Ammon's horn (tissue), 1 donor: Measurements from ENCODE around the gene FETUB.
A peak's percentile ranks its signal among the peaks of the same experiment; 100 is the strongest.
"Not testable (repeated sequence)": the region's sequence is repeated elsewhere in the genome, so short reads cannot be mapped to it uniquely, and the experiment has no call there.

Source experiments
- DNase-seq: peaks from one replicate; pipeline ENCODE4 v3.0.0-alpha.2; 2016; ENCODE audit warnings: low spot score

FETUB gene

GRCh38 chr3:186613637-186614265 lies 26.4 kb upstream of the FETUB start:
- no peak for DNase-seq

GRCh38 chr3:186614266-186614596 lies 26.0 kb upstream of the FETUB start:
- DNase-seq: no peak

DNA sequence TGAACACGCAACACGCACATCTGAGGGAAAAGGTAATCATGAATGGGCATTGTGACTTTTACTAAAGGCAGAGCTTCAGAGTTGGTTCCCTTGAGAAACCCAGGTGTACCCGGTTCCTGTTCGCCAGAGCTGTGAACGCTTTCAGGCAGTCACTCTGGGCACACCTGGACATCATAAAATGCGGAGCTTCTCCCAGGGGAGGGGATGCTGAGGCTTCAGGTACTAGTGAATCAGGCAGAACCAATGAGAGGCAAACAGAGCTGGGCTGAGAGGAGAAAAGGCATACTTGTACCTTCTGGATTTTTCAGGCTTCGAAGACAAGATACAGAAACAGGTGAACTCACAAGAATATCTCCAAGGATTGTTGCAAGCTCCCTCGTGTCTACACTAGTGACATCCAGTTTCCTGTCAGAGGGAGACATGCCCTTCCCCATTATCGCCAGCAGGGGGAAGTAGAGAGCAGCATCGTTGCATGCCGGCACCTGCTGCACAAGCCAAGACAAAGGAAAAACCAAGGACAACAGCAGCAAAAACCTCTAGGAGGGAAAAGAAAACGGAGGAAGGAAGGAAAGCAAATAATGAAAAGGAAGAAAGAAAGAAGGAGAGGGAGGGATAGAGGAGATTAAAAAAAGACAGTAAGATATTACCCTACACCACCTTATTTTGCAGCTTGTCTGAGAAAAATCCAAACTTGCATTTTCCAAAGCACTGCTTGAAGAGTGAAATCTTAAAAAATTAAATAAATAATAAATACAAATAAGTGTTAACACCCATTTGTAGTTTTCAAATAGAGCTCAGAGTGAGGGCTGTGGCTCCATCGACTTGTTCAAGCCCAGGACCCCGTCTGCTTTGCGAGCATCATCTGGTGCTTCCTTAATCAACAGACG lies 25.4 kb upstream of the FETUB start:
- DNase-seq: peak; percentile 91

GRCh38 chr3:186616299-186616617 lies 23.9 kb upstream of the FETUB start:
- no peak for DNase-seq

DNA sequence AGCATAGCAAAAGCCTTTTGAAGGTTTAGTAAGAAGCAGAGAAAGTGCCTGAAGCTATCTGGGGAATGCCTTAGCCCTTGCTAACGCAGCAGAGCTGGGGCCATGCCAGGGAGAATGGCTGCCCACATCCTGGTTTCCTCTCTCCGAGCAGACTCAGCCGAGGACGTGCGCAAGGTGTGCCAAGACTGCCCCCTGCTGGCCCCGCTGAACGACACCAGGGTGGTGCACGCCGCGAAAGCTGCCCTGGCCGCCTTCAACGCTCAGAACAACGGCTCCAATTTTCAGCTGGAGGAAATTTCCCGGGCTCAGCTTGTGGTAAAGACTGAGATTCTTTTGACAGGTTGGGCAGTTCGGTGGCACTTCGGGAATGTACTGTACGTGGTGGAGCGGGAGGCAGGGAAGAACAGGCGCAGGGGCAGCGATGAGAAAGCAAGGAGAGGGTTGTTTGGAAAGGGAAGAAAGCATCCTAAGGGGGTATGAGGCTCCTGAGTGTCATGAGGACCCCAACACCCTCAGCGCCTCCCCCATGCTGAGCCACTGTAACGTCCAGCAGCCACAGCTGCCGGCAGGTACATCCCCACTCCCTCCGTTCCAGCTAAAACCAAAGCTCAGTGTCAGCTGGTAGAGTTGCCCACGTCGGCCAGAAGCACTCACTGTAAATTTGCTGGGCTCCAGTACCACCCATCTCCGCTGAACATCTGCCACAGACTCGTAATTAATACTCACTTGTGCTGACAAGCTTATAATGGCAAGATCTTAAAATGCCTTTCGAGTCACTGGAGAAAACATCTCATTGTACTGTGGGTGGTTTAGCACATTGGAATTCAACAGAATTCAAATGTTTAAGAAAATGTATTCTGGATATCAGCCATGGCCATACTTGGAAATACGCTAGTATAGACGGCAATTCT lies 22.9 kb upstream of the FETUB start:
- DNase-seq: peak; percentile 89

- DNase-seq: no peak
Measured at GRCh38 chr3:186618318-186618938, 21.8 kb upstream of the FETUB start.

- no peak for DNase-seq
Measured at GRCh38 chr3:186619787-186620212, 20.4 kb upstream of the FETUB start.

DNA sequence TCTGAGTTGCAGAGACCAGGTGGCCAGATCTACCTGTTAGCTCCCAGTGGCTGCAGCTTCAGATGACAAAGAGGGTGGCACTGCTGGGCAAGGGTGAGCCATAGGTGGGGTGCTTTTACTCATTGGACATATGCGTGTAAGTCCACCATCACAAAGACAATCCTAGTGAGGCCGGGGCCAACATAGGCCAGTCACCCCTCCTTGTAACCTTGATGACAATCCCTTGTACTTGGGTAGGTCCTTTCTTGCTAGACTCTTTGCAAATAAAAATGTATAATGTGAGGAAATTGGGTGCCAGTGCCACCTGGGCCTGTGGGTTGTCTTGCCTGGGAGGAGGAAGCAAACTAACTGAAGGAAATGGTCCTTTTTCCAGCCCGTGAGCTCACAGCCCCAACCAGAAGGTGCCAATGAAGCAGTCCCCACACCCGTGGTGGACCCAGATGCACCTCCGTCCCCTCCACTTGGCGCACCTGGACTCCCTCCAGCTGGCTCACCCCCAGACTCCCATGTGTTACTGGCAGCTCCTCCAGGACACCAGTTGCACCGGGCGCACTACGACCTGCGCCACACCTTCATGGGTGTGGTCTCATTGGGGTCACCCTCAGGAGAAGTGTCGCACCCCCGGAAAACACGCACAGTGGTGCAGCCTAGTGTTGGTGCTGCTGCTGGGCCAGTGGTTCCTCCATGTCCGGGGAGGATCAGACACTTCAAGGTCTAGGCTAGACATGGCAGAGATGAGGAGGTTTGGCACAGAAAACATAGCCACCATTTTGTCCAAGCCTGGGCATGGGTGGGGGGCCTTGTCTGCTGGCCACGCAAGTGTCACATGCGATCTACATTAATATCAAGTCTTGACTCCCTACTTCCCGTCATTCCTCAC lies 19.7 kb upstream of the FETUB start:
- DNase-seq: no peak

- no peak for DNase-seq
Measured at GRCh38 chr3:186621894-186622650, 18.1 kb upstream of the FETUB start.

- no peak for DNase-seq
Measured at GRCh38 chr3:186622651-186623310, 17.4 kb upstream of the FETUB start.

GRCh38 chr3:186624598-186624997 lies 15.6 kb upstream of the FETUB start:
- no peak for DNase-seq

DNA sequence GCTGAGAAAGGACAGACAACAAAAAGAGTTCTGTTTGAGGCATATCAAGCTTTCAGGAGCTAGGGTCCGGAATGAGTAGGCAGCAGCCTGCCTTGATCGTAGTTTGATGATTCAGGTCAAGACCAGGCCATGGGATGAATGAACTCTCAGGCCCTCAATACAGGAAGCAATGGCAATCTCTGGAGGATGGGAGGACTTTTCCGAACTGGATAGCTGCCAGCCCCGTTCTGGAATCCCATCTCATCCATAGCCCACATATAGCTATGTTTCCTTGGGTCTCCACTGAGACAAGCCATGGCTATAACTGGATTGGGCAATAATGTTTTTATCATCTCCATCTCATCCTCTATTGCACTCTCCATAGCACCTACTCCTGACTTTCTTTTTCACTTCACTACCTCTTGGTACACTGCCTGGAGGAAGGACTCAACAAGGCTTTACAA lies 14.6 kb upstream of the FETUB start:
- no peak for DNase-seq

- no peak for DNase-seq
Measured at GRCh38 chr3:186626254-186626847, 13.8 kb upstream of the FETUB start.

DNA sequence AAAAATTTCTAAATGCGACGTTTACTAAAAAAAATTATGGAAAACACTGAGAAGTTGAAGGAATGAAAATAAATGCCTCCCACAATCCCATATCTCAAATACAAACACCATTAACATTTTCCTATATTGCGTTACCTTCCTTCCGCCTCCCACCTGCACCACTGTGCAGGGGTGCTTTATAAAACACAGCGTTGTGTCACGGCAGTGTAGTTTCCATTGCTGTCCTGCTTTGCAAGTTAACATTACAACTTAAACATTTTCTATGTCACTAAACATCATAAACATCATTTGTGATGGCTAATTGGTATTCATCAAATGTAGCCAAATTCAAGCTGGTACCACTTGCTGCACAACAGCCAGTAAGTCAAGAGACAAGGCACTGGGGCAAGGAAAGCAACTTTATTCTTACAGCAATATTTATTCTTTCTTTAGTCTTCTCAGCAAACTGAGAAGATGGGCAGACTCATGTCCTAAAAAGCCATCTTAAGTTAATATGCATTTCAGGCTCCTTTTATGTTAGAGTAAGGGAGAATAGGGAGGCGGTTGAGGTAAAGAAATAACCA lies 12.3 kb upstream of the FETUB start:
- DNase-seq: no peak

DNA sequence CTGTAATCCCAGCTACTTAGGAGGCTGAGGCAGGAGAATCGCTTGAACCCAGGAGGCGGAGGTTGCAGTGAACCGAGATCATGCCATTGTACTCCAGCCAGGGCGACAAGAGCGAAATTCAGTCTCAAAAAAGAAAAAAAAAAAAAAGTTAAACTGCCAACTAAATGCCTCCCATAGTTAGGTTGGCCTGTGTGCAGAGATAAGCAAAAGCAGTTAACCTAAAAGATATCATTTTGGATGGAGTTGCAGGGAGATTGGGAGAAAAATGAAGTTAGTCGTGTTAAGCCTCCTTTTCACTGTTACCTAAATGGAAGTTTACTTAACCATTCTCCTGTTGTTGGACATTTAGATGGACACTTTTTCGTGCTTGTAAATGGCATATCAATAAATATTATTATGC lies 11.4 kb upstream of the FETUB start:
- no peak for DNase-seq

DNA sequence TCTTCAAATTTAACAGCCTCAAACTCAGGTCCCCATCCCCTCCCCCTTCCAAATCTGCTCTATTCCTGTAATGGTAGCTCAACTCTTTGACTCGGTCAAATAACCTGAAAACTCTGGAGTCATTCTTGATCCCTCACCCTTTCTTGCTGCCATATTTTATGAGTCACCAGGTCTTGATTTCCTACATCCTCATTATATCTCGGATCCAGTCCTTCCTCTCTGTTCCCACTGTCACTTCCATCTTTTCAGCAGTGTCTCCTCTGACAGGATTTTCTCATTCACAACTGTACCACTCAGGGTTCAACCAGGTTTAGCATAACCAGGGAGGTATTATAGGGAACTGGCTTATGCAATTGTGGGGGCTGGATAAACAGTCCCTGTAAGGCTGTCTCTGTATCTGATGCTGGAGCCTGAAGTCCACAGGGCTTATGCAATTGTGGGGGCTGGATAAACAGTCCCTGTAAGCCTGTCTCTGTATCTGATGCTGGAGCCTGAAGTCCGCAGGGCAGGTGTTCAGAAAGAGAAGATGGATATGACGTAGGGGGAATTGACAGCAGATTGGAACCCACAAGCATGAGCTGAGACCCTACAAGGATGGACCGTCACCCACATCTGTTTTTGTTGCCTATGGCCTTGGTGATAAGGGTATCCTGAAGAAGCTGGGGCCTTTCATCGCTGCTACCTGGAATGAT lies 9.1 kb upstream of the FETUB start:
- DNase-seq: no peak

GRCh38 chr3:186633481-186633880 lies 6.7 kb upstream of the FETUB start:
- DNase-seq: no peak

- DNase-seq: not testable (repeated sequence)
Measured at GRCh38 chr3:186634207-186634606, 6.0 kb upstream of the FETUB start.

GRCh38 chr3:186635532-186635931 lies 4.7 kb upstream of the FETUB start:
- DNase-seq: no peak
